HL-60 (cell line): ENCODE data around the gene MAP3K14.

Experiments used
- DNase-seq, 2 experiments: peaks; one replicate each; pipeline ENCODE4 v3.0.0-alpha.2; 2010 to 2020; ENCODE audit warnings: low read depth in 1 of 2, low spot score in 1 of 2
- H3K27ac ChIP-seq: fragments of 250-450 bp; sonication (Bioruptor Pico); replicated peaks from 2 replicates; pipeline ENCODE4 v1.5.1; 2020; ENCODE audit warnings: mild to moderate bottlenecking, moderate library complexity
- H3K27me3 ChIP-seq: fragments of 250-450 bp; sonication (Bioruptor Pico); 2 replicates; pipeline ENCODE4 v1.5.1; 2021; ENCODE audit warnings: mild to moderate bottlenecking, moderate library complexity; ENCODE audit not compliant: insufficient read depth, poor library complexity, severe bottlenecking
- H3K4me3 ChIP-seq: replicated peaks from 2 replicates; pipeline ENCODE4 v1.5.1; 2011; ENCODE audit warnings: mild to moderate bottlenecking, control low read depth, low read length; ENCODE audit not compliant: insufficient read depth
- GABPA ChIP-seq: IDR thresholded peaks from 2 replicates; pipeline ENCODE4 v1.6.1; 2012; ENCODE audit warnings: low read depth
- POLR2AphosphoS5 ChIP-seq: IDR thresholded peaks from 2 replicates; pipeline ENCODE4 v1.6.1; 2012; ENCODE audit warnings: low read depth
- SPI1 ChIP-seq: IDR thresholded peaks from 2 replicates; pipeline ENCODE4 v1.6.1; 2012; ENCODE audit warnings: low read depth, mild to moderate bottlenecking, borderline replicate concordance
- TF ChIP-seq, protein P1 (sequence below): IDR thresholded peaks from one replicate; pipeline ENCODE4 v1.5.1; 2011; ENCODE audit warnings: low read length, control low read depth, inconsistent platforms; ENCODE audit not compliant: insufficient read depth
- TF ChIP-seq, protein P2 (sequence below): IDR thresholded peaks from 2 replicates; pipeline ENCODE4 v1.6.1; 2012; ENCODE audit warnings: low read depth; ENCODE audit not compliant: insufficient replicate concordance

Gene MAP3K14

DNA sequence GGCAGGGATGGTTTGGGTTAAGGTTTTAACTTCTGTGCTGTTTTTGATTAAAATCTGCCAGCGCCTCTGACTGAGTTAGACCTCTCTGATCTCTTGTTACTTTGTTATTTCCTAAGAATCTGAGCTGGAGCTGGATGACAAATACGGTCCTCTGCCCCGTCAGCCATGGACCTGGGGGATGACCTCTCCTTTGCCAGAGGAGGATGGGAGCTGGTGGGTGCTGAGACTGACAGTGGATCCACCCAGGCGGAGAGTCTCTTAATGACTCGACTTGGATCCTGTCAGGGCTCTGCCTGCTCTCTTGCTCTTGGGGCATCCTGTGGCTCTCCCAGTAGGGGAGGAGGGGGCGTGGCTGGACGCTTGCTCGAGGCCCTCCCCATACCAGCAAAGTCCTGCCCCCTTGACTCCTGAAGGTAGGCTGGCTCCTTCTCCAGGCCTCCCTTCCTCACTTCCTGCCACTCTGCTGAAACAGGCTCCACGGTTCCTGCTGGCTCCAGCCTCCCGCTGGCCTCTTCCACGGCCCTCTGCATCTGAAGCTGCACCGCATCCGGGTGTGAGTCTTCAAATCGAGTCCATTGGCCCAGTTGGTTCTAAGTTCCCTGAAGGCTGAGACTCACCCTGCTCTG is 24.8 kb upstream of the MAP3K14 start:
- TF ChIP-seq SPI1 = no peak
- TF ChIP-seq, protein P1, sequence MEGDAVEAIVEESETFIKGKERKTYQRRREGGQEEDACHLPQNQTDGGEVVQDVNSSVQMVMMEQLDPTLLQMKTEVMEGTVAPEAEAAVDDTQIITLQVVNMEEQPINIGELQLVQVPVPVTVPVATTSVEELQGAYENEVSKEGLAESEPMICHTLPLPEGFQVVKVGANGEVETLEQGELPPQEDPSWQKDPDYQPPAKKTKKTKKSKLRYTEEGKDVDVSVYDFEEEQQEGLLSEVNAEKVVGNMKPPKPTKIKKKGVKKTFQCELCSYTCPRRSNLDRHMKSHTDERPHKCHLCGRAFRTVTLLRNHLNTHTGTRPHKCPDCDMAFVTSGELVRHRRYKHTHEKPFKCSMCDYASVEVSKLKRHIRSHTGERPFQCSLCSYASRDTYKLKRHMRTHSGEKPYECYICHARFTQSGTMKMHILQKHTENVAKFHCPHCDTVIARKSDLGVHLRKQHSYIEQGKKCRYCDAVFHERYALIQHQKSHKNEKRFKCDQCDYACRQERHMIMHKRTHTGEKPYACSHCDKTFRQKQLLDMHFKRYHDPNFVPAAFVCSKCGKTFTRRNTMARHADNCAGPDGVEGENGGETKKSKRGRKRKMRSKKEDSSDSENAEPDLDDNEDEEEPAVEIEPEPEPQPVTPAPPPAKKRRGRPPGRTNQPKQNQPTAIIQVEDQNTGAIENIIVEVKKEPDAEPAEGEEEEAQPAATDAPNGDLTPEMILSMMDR = no peak
- no peak for TF ChIP-seq GABPA
- TF ChIP-seq, protein P2, sequence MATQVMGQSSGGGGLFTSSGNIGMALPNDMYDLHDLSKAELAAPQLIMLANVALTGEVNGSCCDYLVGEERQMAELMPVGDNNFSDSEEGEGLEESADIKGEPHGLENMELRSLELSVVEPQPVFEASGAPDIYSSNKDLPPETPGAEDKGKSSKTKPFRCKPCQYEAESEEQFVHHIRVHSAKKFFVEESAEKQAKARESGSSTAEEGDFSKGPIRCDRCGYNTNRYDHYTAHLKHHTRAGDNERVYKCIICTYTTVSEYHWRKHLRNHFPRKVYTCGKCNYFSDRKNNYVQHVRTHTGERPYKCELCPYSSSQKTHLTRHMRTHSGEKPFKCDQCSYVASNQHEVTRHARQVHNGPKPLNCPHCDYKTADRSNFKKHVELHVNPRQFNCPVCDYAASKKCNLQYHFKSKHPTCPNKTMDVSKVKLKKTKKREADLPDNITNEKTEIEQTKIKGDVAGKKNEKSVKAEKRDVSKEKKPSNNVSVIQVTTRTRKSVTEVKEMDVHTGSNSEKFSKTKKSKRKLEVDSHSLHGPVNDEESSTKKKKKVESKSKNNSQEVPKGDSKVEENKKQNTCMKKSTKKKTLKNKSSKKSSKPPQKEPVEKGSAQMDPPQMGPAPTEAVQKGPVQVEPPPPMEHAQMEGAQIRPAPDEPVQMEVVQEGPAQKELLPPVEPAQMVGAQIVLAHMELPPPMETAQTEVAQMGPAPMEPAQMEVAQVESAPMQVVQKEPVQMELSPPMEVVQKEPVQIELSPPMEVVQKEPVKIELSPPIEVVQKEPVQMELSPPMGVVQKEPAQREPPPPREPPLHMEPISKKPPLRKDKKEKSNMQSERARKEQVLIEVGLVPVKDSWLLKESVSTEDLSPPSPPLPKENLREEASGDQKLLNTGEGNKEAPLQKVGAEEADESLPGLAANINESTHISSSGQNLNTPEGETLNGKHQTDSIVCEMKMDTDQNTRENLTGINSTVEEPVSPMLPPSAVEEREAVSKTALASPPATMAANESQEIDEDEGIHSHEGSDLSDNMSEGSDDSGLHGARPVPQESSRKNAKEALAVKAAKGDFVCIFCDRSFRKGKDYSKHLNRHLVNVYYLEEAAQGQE = no peak
- TF ChIP-seq POLR2AphosphoS5 = no peak
- H3K27me3 ChIP-seq = no peaks in the 10 kb centered on the region
- H3K4me3 ChIP-seq = no peak overlapping the region
- H3K27ac ChIP-seq = no peak overlapping the region
- DNase-seq = no peak

DNA sequence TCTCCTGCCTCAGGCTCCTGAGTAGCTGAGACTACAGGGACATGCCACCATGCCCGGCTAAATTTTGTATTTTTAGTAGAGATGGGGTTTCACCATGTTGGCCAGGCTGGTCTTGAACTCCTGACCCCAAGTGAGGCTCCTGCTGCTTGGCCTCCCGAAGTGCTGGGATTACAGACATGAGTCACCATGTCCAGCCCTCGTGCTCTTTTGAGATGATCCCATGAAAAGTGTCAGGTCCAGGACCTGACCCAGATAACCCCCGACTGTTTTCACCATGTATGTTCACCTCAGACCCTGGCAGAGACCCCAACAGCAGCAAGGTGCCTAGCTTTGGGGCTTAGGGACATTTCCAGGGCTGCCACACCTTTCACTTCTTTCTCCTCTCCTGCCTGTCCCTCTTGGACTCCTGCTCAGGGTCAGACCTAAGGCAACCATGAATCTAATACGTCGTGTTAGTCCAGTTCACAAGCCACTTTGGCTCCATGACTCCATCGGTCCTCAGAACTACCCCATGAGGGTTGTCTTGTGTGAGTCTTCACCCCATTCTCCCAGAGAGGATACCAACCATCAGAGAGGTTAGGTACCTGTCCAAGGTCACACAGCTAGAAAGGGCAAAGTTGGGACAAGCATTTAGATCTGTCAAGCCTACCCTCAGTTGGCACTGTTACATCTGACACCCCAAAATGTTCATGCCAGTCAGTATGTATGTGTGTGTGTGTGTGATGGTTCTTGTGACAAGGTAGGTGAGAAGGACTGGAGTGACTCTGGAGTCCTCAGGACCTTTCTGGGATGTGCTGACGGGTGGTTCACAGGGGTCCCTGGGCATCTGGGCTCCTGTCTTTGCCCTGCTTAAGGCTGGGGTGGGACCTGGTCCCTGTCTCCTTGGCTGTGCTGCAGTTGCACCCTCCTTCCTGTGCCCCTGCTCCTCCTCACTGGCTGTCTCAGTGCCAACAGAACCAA is 23.1 kb upstream of the MAP3K14 start:
- TF ChIP-seq GABPA = no peak
- TF ChIP-seq, protein P2 = no peak
- no peak for TF ChIP-seq POLR2AphosphoS5
- TF ChIP-seq SPI1 = no peak
- TF ChIP-seq, protein P1 = no peak
- no peak for DNase-seq

DNA sequence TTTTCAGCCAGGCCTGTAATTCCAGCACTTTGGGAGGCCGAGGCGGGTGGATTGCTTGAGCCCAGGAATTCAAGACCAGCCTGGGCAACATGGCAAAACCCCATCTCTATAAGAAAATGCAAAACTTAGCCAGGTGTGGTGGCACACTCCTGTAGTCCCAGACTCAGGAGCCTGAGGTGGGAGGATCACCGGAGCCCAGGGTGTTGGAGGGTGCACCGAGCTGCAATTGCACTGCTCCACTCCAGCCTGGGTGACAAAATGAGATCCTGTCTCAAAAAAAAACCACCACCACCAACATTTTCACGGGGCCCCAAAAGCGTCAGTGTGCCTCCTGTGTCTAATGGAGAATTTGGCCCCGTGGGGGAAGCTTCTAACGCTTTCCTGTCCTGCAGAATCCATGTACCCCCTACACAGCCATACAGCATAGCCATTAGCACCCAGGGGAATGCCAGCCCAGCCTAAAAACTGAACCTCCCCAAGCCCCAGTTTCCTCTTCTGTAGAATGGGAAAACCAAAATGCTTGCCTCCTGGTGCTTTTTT is 22.2 kb upstream of the MAP3K14 start:
- H3K27me3 ChIP-seq = no peaks in the 10 kb centered on the region
- H3K4me3 ChIP-seq = no peak overlapping the region
- no peak for TF ChIP-seq SPI1
- TF ChIP-seq, protein P1 = no peak
- TF ChIP-seq, protein P2 = no peak
- TF ChIP-seq POLR2AphosphoS5 = no peak
- TF ChIP-seq GABPA = no peak
- no peak overlapping the region for H3K27ac ChIP-seq
- DNase-seq = no peak

More for the DNA sequence above, 23.1 kb upstream of the MAP3K14 start:
- no peaks in the 10 kb centered on the region for H3K27me3 ChIP-seq
- H3K4me3 ChIP-seq = no peak overlapping the region
- no peak overlapping the region for H3K27ac ChIP-seq
